ENCODE measurements around the gene MAP2K5.

The MAP2K5 gene

DNA sequence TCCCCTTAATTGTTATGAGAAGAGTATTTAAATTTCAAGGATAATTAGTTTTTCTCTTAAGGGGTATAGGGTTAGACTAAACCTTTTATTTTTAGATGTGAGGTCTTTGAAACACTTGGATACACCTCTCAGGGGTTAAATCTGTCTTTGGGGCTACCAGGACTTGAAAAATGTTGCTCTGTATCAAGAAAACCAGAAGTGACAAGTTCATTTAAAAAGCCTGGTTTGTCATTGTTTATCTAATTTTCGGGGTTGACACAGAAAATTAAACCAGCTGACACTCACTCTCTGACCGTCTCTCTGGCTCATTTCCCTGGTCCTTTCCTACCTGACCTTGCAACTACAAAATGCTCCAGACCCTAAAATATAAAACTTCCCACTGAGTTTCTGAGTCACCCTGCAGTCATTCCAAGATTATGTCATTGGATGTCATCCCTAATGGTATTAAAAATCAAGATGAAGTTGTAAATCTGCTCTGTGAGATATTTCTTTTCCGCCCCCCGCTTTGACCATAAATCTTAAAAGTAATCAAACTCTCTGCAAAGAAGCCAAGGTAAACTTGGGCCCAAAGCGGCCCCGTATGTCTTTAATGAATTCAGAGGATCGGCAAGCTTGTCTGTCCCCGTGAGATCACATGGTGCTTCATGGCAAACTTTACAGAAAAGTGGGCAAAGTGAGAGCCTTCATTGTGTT is 249.9 kb downstream of the MAP2K5 start:
- Histone ChIP-seq H3K4me1 (ENCODE audit: control insufficient read depth in 1 of 2, insufficient read depth in 2 of 2, low read length in 2 of 2) (no peaks in the 10 kb centered on the region), H3K9me3 (ENCODE audit: control insufficient read depth in 1 of 2, low read length in 2 of 2) (peaks cover 3 to 9% of the 10 kb centered on the region in 2 donors), H3K9ac (ENCODE audit: low read depth in 1 of 2, low read length in 2 of 2) (no peak overlapping the region), H3K27ac (ENCODE audit: low read depth, low read length) (no peak overlapping the region), H3K36me3 (ENCODE audit: control insufficient read depth in 1 of 2, insufficient read depth in 2 of 2, low read length in 2 of 2) (peaks cover 2 to 3% of the 10 kb centered on the region in 2 donors), H3K27me3 (ENCODE audit: control insufficient read depth in 1 of 2, insufficient read depth in 2 of 2, low read length in 2 of 2) (no peaks in the 10 kb centered on the region), H3K4me3 (ENCODE audit: low read depth in 1 of 2, low read length in 2 of 2) (no peak overlapping the region)

DNA sequence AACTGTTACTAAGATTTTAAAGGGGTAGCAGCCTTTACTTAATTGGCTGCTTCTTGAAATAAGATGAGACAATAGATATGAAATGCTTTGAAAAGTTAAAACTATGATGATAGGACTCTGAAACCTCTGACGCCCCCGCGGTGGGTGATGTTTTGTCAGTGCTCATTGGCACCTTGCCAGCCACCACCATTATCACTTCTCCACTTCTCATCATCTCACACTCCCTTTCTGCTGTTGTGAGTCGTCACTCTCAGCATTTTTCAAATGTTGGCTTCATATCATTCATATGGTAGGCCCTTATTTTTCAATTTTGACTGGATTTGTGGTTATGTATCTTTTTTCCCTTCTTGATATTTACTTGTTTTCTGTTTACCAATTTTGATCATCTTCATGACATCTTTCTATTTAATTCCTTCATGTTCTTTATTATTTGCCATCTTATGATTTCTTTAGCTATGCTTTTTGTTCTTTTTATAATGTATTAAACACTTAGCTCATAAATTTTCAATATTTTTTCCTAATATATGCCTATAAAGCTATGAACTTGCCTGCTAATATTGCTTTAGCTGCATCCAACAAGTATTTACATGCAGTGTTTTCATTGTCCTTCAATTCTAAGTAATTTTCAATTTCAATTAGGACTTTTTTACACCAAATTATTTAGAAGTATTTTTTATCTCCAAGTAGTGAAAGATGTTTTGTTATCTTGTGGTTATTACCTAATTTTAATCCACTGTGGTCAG is 252.5 kb downstream of the MAP2K5 start:
- no peak overlapping the region for H3K9ac ChIP-seq (ENCODE audit: low read depth in 1 of 2, low read length in 2 of 2)
- peaks cover 2 to 3% of the 10 kb centered on the region in 2 donors for H3K36me3 ChIP-seq (ENCODE audit: control insufficient read depth in 1 of 2, insufficient read depth in 2 of 2, low read length in 2 of 2)
- no peak overlapping the region for H3K4me3 ChIP-seq (ENCODE audit: low read depth in 1 of 2, low read length in 2 of 2)
- no peak overlapping the region for H3K27ac ChIP-seq (ENCODE audit: low read depth, low read length)
- H3K9me3 ChIP-seq (ENCODE audit: control insufficient read depth in 1 of 2, low read length in 2 of 2), result peaks cover 3 to 9% of the 10 kb centered on the region in 2 donors
- no peaks in the 10 kb centered on the region for H3K4me1 ChIP-seq (ENCODE audit: control insufficient read depth in 1 of 2, insufficient read depth in 2 of 2, low read length in 2 of 2)
- H3K27me3 ChIP-seq (ENCODE audit: control insufficient read depth in 1 of 2, insufficient read depth in 2 of 2, low read length in 2 of 2), result no peaks in the 10 kb centered on the region

DNA sequence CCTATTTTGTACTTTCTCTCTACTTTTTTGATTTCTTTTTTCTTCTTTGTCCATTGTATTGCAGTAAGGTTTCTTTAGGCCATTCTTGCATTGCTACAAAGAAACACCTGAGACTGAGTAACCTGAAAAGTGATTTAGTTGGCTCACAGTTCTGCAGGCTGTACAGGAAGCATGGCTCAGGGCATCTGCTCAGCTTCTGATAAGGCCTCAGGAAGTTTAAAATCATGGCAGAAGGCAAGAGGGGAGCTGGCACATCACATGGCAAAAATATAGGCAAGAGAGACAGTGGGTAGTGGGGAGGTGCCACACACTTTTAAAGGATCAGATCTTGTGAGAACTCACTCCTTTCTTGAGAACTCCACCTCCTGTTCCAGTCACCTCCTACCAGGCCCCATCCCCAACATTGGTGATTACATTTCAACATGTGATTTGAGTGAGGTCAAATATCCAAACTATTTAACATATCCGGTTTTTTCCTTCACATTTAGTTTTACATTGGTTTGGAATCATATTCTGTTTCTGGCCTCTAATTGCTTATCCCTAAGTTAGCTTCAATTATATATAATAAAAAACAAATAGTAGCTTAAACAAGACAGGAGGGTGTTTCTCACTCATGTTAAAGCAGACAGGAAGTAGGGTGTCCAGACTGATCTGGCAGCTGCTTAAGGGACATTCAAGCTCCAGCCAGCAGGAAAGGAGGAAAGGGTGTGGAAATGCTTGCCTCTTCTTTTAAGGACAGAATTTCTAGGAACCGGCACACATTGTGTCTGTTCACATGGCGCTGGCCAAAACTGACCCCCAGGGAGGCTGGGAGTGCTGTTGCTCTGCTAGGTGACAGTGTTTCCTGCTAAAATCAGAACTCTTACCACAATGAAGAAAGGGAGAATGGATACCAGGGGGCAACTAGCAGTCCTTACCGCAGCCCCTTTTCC is 254.0 kb downstream of the MAP2K5 start:
- Histone ChIP-seq H3K9ac (ENCODE audit: low read depth in 1 of 2, low read length in 2 of 2) (no peak overlapping the region), H3K9me3 (ENCODE audit: control insufficient read depth in 1 of 2, low read length in 2 of 2) (peaks cover 3 to 9% of the 10 kb centered on the region in 2 donors), H3K4me3 (ENCODE audit: low read depth in 1 of 2, low read length in 2 of 2) (no peak overlapping the region), H3K27me3 (ENCODE audit: control insufficient read depth in 1 of 2, insufficient read depth in 2 of 2, low read length in 2 of 2) (no peaks in the 10 kb centered on the region), H3K4me1 (ENCODE audit: control insufficient read depth in 1 of 2, insufficient read depth in 2 of 2, low read length in 2 of 2) (no peaks in the 10 kb centered on the region), H3K27ac (ENCODE audit: low read depth, low read length) (no peak overlapping the region), H3K36me3 (ENCODE audit: control insufficient read depth in 1 of 2, insufficient read depth in 2 of 2, low read length in 2 of 2) (peaks cover 3 to 6% of the 10 kb centered on the region in 2 donors)

DNA sequence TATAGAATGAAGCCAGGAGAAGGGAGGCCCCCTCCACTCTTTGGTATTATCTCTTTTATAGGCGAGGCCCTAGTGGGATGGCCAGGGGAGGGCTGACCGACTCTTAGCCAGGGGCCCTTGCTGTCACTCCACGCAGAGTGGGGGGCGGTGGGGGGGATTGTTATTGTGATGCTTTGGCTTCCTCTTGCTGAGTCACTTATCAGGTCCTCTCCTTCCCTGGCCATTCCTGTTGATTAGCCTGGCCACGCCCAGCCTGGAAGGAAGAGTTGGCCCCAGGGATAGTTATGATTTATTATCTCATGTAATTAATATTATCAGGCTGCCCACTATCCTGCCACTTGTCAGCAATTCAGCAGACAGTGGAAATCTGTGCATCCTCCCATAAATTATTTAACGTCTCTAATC is 257.3 kb downstream of the MAP2K5 start:
- no peak overlapping the region for H3K27ac ChIP-seq (ENCODE audit: low read depth, low read length)
- peaks cover 3 to 9% of the 10 kb centered on the region in 2 donors for H3K36me3 ChIP-seq (ENCODE audit: control insufficient read depth in 1 of 2, insufficient read depth in 2 of 2, low read length in 2 of 2)
- no peaks in the 10 kb centered on the region for H3K4me1 ChIP-seq (ENCODE audit: control insufficient read depth in 1 of 2, insufficient read depth in 2 of 2, low read length in 2 of 2)
- H3K4me3 ChIP-seq (ENCODE audit: low read depth in 1 of 2, low read length in 2 of 2), result no peak overlapping the region
- no peaks in the 10 kb centered on the region for H3K27me3 ChIP-seq (ENCODE audit: control insufficient read depth in 1 of 2, insufficient read depth in 2 of 2, low read length in 2 of 2)
- H3K9me3 ChIP-seq (ENCODE audit: control insufficient read depth in 1 of 2, low read length in 2 of 2), result peaks cover under 1 to 8% of the 10 kb centered on the region in 2 donors
- H3K9ac ChIP-seq (ENCODE audit: low read depth in 1 of 2, low read length in 2 of 2), result no peak overlapping the region

DNA sequence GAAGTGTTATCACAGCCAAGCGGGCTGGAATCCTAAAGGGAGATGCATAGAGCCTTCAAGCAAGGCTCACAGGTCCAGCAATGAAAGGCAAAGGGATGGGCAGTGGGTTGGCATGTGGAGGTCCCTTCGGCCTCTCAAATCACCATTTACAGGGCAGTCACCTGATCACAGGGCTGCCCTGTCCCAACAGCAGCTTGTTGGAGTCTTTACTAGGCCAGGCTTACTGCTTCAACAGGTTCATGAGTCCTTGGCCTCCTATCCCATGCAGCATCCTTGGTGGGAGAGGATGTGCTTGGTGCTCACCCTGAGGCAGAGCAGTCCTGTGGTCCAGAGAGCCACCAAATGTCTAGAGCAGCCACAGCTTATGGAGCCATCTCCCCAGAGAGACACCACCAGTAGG is 258.6 kb downstream of the MAP2K5 start:
- Histone ChIP-seq H3K27ac (ENCODE audit: low read depth, low read length) (no peak overlapping the region), H3K36me3 (ENCODE audit: control insufficient read depth in 1 of 2, insufficient read depth in 2 of 2, low read length in 2 of 2) (peaks cover 0 to 9% of the 10 kb centered on the region in 2 donors), H3K9me3 (ENCODE audit: control insufficient read depth in 1 of 2, low read length in 2 of 2) (no peaks in the 10 kb centered on the region), H3K27me3 (ENCODE audit: control insufficient read depth in 1 of 2, insufficient read depth in 2 of 2, low read length in 2 of 2) (no peaks in the 10 kb centered on the region), H3K4me3 (ENCODE audit: low read depth in 1 of 2, low read length in 2 of 2) (no peak overlapping the region), H3K4me1 (ENCODE audit: control insufficient read depth in 1 of 2, insufficient read depth in 2 of 2, low read length in 2 of 2) (no peaks in the 10 kb centered on the region), H3K9ac (ENCODE audit: low read depth in 1 of 2, low read length in 2 of 2) (no peak overlapping the region)

DNA sequence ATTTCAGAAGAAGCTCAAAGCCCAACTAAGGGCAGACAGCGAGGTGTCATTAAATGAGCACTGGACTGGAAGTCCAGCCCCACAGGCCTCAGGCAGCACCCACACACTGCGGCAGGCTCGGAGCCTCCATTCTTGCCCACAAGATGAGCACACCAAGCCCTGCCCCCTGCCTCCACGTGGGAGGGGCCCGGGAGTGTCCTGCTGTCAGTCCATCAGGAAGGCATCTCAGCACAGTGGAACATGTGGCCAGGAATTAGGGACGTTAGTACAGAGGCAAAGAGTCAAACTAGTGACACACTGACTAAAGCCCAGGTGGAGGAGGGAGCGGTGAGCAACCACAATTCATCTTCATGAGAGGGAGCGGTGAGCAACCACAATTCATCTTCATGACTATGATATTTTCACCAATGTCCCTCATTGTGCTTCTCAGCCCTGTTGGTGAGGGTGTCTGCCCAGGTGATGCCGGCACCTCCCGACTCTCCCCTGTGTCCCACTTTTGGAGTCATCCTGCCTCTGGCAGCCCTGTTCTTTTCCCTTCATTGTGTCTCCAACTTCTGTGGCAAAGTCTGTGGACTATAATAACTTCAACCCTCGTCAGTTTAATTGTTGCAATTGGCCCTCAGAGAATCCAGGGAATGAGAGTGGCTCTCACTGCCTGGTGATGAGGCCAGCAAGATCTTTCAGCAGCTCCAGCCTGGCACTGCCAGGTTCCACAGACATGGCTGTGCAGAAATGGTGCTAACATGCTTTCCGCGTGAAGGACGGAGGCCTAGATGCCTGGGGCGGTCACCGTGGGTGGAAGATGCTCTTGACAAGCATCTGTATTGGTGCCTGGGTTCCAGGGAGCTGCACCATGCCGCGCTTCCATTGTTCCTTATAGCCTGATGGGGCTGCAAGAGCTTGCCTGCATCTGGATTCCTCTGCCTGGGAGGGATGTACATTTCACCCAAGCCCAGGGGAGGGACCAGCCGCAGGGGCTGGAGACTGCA is 259.7 kb downstream of the MAP2K5 start:
- H3K4me3 ChIP-seq (ENCODE audit: low read depth in 1 of 2, low read length in 2 of 2), result no peak overlapping the region
- H3K9ac ChIP-seq (ENCODE audit: low read depth in 1 of 2, low read length in 2 of 2), result no peak overlapping the region
- no peaks in the 10 kb centered on the region for H3K4me1 ChIP-seq (ENCODE audit: control insufficient read depth in 1 of 2, insufficient read depth in 2 of 2, low read length in 2 of 2)
- H3K36me3 ChIP-seq (ENCODE audit: control insufficient read depth in 1 of 2, insufficient read depth in 2 of 2, low read length in 2 of 2), result peaks cover 0 to 9% of the 10 kb centered on the region in 2 donors
- H3K27ac ChIP-seq (ENCODE audit: low read depth, low read length), result no peak overlapping the region
- H3K9me3 ChIP-seq (ENCODE audit: control insufficient read depth in 1 of 2, low read length in 2 of 2), result no peaks in the 10 kb centered on the region
- no peaks in the 10 kb centered on the region for H3K27me3 ChIP-seq (ENCODE audit: control insufficient read depth in 1 of 2, insufficient read depth in 2 of 2, low read length in 2 of 2)

DNA sequence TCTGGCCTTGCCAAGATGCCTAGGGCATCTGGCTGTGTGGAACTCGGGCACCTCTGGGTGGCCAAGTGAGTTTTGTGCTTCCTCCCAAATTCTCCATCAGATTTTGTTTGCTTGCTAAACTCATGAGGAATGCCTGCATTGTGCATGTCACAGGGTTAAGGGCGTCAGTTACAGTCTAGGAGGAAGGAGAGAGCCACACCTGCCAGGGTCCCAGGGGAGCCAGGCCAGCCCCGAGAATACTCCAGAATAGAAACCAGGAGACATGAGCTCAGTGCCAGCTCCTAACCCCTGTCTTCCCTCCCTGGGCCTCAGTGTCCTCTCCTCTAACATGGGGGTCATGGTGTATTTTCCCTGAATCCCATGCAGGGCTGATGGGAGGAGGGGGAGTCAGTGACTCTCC is 260.8 kb downstream of the MAP2K5 start:
- H3K27ac ChIP-seq (ENCODE audit: low read depth, low read length), result no peak overlapping the region
- H3K4me3 ChIP-seq (ENCODE audit: low read depth in 1 of 2, low read length in 2 of 2), result no peak overlapping the region
- H3K27me3 ChIP-seq (ENCODE audit: control insufficient read depth in 1 of 2, insufficient read depth in 2 of 2, low read length in 2 of 2), result no peaks in the 10 kb centered on the region
- H3K36me3 ChIP-seq (ENCODE audit: control insufficient read depth in 1 of 2, insufficient read depth in 2 of 2, low read length in 2 of 2), result peaks cover 2 to 9% of the 10 kb centered on the region in 2 donors
- H3K4me1 ChIP-seq (ENCODE audit: control insufficient read depth in 1 of 2, insufficient read depth in 2 of 2, low read length in 2 of 2), result no peaks in the 10 kb centered on the region
- H3K9ac ChIP-seq (ENCODE audit: low read depth in 1 of 2, low read length in 2 of 2), result no peak overlapping the region
- H3K9me3 ChIP-seq (ENCODE audit: control insufficient read depth in 1 of 2, low read length in 2 of 2), result no peaks in the 10 kb centered on the region

DNA sequence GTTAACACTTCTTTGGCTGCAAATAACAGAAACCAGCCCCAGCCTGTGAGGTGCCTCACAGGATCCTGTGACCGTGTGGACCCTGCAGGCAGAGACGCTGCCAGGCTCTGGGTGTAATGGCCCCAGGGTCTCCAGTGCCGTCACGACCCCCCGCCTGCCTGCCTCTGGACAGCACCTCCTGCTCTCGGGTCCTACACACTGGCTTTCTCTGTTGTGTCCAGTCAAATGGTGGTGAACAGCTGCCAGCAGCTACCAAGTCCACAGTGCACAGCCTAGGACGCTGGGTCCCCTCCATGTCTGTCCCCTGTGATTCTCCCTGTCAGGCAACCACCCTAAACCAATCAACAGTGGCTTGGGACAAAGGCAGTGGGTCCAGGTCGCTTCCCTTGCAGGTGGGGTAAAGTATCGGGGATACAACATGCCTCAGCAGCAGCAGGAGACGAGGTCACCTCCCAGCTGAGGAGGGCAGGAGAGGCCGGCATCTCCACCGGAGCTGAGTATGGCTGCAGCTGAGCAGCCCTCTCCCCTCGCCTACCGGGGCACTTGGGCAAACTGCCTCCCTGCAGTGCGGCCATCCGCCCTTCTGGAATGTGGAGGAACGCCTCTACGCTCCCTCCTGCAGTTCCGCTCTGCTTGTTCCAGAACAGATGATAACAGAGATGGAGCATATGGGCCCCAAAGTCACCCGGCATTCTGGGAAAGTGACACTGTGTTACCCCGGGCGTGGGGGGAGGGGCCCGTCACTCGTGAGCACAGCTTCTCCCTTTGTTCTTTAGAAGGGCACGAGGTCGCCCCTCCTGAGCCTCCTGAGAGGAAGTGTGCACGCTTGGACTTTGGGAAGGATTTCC is 261.7 kb downstream of the MAP2K5 start:
- no peak overlapping the region for H3K4me3 ChIP-seq (ENCODE audit: low read depth in 1 of 2, low read length in 2 of 2)
- no peak overlapping the region for H3K9ac ChIP-seq (ENCODE audit: low read depth in 1 of 2, low read length in 2 of 2)
- no peaks in the 10 kb centered on the region for H3K9me3 ChIP-seq (ENCODE audit: control insufficient read depth in 1 of 2, low read length in 2 of 2)
- H3K4me1 ChIP-seq (ENCODE audit: control insufficient read depth in 1 of 2, insufficient read depth in 2 of 2, low read length in 2 of 2), result no peaks in the 10 kb centered on the region
- H3K27ac ChIP-seq (ENCODE audit: low read depth, low read length), result no peak overlapping the region
- H3K27me3 ChIP-seq (ENCODE audit: control insufficient read depth in 1 of 2, insufficient read depth in 2 of 2, low read length in 2 of 2), result no peaks in the 10 kb centered on the region
- H3K36me3 ChIP-seq (ENCODE audit: control insufficient read depth in 1 of 2, insufficient read depth in 2 of 2, low read length in 2 of 2), result peaks cover 2 to 11% of the 10 kb centered on the region in 2 donors

Data from duodenal mucosa (tissue), 2 donors.